ENCODE measurements around the gene TXNRD2.

Gene TXNRD2

DNA sequence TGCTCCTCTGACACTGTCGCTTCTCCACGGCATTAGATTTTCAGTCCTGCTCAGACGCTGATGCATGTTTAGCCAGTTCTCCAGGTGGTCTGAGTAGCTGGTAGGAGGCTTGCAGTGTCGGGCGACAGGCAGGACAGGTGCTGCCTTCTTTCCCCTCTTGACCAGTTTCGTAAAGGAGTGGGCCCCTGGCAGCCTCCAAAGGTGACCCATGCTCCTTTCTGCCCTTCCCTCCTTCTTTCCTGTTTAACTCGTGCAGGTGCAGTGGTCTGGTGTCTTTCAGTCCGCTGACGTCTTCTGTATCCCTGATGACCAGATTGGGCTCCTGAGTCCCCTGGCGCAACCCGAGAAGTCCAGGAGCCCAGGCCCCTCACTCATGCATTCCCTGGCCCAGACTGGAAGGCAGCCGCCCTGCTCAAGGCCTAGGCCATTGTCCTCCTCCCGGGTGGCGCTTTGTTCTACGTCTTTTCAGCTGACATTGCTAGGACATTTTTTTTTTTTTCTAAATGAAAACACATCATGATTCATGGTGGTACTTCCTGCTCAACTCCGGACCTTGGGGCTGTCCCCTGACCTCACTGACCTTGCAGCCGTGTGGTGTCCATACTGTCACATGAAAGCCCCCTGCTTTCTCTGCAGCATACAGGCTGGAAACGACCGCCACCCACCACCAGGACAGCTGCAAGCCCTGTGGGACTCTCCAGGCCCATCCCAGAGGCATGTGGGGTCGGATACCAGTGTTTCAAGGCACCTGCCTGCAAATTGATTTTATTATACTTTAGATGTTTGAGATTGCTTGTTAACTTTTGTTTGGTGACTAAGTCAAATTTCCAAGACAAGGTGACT is 25.5 kb upstream of the TXNRD2 start:
- DNase-seq (ENCODE audit: low spot score), result no peak

DNA sequence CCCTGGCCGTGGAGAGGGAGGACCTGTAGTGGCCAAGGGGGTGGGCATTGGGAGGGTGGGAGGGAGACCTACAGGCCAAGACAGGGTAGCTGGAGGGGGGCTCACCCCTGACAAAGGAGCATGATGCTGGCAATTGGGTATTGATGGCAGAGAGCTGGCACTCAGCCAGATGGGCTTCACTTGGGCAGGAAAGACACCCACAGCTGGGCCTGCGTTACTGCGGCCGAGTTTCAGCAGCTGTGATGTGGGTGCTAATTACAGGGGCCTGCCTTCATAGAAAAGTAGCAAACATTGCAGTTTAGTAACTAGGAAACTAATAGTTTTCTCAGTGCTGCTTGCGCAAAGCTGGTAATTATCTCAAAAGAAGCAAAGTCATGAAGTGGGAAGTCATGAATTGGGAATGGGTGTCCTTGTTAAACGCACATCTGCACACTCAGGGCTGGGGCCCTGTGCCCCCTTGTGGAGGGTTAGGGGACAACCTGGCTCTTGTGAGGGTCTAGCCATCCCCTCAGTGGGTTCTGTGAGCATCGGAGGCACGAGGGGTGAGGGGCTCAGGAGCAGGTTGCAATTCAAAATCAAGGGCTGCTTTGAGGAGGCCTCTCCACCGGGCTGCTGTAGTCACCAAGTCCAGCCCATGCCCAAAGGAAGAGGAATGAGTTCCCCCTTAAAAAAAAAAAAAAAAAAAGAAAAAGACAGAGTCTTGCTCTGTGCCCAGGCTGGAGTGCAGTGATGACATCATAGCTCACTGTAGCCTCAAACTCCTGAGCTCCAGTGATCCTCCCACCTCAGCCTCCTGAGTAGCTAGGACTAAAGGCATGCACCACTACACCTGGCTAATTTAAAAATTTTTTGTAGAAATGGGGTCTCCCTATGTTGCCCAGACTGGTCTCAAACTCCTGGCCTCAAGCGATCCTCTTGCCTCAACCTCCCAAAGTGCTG is 24.4 kb upstream of the TXNRD2 start:
- DNase-seq (ENCODE audit: low spot score), result no peak

DNA sequence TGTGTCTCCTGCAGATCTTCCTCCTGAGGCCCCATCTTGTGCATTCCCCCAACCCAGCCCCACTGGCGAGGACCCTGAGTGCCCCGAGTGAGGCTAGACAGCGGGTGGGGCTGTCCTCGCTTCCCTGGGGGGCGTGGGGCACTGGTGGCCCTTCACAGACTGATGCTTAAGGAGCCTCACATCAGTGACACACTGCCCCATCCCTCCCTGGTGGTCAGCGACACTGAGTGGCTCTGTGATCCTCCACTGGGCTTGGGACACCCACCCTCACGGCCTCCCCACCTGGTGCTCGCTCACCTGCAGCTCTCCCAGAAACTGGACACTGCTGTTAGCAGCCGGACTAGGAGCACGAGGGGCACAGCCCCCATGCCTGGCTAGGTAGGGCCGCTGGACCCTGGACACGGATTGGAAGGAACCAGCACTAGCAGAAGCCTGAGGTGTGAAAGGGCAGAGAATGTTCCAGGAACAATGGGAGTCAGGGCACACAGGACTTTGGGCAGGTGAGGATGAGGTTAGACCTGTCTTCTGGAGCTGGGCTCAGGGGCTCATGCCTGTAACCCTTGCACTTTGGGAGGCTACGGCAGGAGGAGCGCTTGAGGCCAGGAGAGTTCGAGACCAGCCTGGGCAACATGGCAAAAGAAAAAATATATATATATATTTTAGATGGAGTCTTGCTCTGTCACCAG is 23.2 kb upstream of the TXNRD2 start:
- DNase-seq (ENCODE audit: low spot score), result no peak

DNA sequence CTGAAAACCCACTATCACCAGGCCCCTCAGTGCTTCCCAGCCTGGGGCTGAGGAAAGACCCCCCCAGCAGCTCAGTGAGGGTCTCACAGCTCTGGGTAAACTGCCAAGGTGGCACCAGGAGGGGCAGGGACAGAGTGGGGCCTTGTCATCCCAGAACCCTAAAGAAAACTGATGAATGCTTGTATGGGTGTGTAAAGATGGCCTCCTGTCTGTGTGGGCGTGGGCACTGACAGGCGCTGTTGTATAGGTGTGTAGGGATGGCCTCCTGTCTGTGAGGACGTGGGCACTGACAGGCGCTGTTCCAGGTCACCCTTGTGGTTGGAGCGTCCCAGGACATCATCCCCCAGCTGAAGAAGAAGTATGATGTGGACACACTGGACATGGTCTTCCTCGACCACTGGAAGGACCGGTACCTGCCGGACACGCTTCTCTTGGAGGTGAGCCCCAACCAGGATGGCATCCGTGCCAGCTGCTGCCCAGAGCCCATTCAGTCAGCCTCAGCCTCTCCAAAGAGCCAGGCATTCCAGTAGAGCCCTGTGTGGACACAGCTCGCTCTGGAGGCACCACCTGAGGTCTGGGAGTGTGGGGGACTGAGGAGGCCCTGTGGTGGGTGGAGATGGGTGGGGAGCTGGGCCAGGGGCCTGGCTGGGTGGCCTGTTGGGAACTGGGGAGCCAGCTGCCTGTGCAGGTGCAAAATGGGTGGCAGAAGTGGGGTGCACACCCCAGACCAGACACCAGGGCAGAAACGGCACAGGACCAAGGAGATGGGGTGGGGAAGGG is 22.4 kb upstream of the TXNRD2 start:
- DNase-seq (ENCODE audit: low spot score), result no peak

DNA sequence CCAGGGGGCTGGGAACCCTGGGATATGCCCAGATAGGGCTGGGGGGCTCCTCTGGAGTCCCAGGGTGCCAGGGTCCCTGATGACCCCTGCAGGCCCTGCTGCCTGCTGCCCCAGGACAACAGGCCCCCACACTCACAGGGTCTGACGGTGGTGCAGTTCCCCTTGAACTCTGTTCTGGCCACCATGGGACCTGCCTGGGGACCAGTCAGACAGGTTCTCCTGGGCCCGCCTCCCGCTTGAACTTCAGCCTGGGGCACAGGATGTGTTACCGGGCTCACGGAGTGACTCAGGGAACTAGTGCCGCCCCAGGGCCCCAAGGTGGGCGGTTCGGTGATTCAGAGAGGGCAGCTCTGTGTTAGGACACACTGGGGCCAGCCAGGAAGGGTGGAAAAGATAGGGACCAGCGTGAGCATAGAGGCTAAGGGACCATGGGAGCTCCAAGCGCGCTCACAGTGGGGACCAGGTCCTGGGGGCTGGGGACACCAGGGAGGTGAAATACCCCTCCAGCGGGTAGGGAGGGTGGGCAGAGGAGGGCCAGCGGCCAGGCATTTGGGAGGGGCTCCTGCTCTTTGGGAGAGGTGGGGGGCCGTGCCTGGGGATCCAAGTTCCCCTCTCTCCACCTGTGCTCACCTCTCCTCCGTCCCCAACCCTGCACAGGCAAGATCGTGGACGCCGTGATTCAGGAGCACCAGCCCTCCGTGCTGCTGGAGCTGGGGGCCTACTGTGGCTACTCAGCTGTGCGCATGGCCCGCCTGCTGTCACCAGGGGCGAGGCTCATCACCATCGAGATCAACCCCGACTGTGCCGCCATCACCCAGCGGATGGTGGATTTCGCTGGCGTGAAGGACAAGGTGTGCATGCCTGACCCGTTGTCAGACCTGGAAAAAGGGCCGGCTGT is 21.5 kb upstream of the TXNRD2 start:
- no peak for DNase-seq (ENCODE audit: low spot score)

DNA sequence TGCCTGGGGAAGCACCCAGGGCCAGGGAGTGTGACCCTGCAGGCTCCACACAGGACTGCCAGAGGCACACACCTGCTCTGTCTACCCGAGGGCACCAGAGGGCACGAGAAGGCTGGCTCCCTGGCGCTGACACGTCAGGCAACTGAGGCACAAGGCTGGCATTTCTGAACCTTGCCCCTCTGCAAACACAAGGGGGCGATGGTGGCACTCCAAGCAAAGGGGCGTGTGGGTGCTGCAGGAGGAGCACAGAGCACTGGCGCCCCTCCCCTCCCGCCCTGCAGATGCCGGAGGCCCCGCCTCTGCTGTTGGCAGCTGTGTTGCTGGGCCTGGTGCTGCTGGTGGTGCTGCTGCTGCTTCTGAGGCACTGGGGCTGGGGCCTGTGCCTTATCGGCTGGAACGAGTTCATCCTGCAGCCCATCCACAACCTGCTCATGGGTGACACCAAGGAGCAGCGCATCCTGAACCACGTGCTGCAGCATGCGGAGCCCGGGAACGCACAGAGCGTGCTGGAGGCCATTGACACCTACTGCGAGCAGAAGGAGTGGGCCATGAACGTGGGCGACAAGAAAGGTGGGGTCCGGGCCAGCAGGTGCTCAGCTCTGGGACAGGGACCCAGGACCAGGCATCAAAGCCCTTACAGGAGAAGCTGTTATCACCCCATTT is 20.8 kb upstream of the TXNRD2 start:
- peak; percentile 90 for DNase-seq (ENCODE audit: low spot score)

DNA sequence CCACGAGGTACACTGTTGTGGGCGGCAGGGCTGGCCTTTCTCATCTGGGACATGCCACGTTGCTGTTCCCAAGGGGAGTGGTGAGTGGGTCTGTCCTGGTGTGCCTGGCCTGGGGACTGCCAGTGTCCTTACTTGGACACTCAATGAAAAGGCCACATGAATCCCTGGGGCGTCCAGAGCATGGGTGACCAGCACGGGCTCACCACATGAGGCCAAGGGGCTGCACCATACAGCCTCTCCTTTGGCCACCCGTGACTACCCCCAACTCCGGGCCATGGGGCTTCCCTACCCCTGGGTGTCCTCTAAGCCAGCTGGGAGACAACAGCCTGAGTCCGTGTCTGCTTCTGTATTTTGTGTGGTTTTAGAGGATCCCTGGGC is 20.2 kb upstream of the TXNRD2 start:
- DNase-seq (ENCODE audit: low spot score), result no peak

DNA sequence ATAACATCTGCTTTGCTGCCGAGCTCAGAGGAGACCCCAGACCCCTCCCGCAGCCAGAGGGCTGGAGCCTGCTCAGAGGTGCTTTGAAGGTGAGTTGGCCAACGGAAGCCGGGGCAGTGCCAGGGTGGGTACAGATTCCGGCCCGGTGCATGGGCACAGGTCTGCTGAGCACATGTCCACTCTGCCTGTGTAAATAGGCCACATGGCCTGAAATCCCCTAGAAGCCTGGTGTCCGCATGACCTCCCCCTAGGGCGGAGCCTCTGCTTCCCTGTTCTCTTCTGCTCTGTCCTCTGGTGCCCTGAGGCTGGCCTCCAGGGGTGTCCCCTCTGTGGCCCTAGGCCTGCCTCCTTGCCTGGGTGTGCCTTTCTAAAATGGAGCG is 19.6 kb upstream of the TXNRD2 start:
- DNase-seq (ENCODE audit: low spot score), result no peak

DNA sequence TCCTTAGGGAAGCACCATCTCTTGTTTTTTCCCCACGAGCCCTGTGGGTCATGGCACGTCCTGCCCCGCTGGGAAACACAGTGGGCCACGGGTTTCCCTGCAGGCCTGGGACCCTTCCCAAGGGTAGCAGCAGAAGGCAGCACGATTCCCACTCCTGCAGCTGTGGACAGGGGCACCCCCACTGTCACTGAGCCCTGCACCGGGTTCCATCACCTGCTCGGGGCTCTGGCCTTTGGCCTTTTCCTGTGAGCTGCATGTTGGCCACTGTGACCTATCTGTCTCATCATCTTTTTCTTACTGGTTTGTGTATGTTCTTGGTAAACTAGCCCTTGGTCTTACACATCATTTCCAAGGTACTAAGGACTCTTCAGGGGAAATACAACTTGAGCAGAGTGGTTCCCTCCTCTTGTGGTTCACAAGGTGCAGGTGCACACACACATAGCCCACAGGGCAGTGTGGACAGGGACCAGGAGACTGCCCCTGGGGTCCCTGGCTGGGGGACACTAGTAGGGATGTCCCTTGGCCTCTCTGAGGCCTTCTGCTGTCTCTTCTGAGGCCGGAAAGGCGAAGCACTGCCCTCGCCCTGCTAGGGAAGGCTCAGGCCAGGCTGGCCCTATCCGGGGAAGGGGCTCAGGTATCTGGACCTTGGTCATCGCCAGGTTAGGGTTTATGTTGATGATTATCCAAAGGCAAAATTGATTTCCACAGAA is 19.0 kb upstream of the TXNRD2 start:
- no peak for DNase-seq (ENCODE audit: low spot score)

DNA sequence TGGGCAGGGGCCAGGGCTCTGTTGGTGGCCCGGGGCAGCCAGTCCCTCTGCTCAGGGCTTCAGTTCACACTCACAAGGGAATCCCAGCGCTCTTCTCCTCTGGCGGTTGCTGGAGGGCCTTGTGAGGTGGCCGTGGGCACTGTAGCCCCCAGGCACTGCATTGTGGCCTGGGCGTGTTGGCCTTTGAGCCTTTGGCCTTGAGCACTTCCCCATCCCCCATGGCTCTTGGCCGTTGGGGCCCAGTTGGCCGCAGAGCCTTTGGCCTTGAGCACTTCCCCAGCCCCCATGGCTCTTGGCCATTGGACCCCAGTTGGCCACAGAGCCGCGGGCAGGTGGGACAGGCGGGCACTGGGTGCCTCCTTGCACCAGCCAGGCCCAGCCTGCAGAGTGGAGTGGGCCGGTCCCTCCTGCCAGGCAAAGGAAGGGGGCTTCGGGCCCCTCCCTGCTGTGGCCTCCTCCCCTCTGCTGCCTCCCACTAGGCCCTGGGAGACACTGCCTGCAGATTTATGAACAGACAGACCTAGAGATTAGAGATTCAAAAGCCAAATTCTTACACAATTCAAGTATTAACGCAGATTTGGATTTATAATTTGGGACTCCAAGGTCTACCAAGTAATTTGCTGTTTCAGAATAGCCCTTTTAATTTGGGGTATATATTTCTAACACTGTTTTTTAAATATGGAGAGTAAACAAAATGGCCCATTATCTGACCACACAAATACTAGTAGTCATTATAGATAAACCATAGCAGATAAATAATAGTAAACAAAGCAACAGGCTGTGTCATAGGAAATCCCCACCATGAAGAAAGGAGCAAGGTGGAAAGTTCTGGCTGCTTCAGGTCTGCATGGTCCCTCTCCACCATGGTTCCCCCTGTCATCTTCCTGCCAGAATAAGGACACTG is 18.2 kb upstream of the TXNRD2 start:
- DNase-seq (ENCODE audit: low spot score), result no peak

DNA sequence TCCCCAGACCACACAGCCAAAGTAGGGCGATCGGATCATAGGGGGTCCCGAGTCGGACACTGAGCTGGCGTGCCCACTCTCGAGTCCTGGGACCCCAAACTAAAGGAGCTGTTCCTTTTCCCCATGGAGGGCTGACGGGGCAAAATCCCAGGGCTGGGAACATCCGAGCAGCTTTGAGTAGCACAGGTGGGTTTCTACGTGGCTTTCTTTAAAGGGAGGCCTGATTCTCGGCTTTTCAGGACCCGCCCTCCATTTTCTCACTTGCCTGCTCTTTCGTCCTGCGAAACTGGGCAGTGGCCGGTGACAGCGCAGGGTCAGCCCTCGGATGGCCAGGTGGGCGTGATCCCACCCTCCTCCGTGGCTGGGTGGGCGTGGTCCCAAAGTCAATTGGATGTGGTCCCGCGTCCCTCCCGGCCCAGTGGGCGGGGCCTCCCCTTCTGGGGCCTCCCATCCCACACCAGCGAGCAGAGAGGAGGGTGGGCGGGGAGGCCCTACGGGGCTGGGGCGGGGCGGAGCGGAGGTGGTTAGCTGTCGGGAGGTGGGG is 17.5 kb upstream of the TXNRD2 start:
- DNase-seq (ENCODE audit: low spot score), result no peak

DNA sequence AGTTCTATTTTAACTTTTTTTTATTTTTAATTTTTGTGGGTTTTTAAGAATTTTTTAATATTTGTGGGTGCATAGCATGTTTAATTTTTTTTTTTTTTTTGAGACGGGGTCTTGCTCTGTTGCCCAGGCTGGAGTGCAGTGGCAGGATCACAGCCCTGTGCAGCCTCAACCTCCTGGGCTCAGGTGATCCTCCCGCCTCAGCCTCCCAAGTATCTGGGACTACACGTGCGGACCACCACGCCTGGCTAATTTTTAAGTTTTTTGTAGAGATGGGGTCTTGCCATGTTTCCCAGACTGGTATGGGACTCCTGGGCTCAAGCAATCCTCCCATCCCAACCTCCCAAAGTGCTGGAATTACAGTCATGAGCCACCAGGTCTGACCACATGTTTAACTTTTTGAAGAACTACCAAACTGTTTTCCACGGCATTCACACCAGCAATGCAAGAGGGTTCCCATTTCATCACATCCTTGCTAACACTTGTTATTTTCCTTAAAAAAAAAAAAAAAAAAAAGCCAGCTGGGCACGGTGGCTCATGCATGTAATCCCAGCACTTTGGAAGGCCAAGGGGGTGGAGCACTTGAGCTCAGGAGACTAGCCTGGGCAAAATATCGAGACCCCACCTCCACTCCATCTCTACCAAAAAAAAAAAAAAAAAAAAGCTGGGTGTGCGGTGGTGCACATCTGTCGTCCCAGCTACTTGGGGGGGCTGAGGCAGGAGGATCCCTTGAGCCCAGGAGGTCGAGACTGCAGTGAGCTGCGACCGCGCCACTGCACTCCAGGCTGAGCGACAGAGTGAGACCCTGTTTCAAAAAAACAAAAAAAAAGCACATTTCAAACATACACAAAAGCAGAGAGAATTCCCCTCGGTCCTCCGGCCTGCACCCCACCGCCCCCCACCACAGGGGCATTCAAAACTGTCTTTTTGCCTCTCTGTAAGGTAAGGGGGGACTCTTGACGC is 16.7 kb upstream of the TXNRD2 start:
- no peak for DNase-seq (ENCODE audit: low spot score)

DNA sequence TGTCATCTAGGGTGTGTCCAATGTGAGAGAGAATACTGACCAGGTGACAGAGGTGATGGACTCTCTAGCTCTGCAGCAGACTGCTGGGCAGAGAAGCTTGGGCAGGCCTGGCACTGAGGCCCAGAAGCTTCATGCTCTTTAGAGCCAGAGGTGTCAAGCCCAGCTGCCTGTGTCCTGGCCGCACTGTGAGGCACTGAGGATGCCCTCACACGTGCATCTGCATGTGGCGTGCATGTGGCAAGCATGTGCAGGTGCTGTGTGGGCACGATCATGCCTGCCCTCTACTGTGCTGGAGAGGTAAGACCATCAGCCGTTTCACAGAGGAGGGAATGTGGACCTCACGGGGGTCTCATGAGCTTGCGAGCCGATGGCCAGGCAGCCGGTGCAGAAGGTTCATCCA is 15.8 kb upstream of the TXNRD2 start:
- DNase-seq (ENCODE audit: low spot score), result no peak

DNA sequence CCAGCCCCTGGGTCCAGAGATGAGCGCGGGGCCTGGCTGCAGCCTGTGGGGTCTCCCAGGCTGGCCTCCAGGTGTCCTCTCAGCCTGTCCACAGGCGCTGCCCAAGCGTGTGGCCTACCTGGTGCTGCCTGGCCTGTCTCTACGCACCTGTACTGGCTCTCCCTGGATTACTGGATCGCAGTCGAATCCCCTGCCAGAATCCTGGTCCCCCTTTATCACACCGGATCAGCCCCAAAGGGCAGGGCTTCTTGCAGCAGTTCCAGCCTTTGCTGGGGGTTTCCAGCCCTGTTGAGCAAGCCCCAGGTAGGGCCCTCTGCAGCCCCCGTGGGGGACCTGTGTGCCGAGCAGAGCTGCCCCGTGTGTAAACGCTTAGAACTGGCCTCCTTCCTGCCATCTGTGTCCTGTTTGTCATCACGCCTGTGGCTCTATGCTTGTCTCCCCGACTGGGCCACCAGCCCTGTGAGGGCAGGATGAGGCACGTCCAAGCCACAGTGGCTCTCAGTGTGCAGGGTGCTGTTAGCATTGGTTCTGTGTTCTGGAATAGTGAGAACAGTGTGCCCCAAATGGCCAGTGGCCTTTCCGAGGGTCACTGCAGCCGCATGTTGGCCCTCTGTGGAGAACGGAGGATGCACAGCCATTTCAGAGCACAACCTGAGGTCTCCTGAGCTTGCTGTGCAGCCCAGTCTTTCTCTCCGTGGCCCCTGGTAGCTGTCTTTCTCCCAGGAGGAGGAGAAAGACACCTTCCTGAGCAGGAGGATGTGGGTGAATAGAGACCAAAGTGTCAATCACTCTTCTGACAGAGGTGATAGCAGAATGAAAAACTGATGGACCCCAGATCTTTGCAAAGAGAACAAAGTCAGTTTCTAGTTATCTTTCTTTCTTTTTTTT is 13.9 kb upstream of the TXNRD2 start:
- DNase-seq (ENCODE audit: low spot score), result no peak

DNA sequence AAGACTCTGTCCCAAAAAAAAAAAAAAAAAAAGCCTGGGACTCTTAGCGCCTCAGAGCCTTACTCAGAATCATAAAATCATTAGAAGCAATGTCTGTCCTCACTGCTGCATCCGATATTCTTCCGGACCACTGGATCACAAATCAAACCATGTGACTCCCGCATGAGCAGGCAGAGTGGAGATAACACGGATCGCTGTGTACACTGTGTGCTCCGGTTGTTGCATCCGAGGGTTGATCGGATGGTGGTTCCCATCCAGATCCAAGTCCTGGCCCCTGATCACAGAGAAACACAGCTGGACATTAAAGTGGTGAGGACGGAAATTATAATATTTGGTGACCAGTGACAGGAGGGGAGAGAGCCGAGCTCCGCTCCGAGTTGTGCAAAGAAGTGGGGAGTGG is 9.7 kb upstream of the TXNRD2 start:
- DNase-seq (ENCODE audit: low spot score), result peak; percentile 13
